Peyer's patch (tissue), 4 donors: ENCODE results near the gene CETP. TPM values are rescaled to one million over a fixed set of nuclear protein-coding genes. Genes with fewer than 3 reads are reported as not detected.

Experiments
- DNase-seq, 3 donors: peaks; one replicate each; pipeline ENCODE4 v3.0.0-alpha.2; 2017 to 2019
- H3K27ac ChIP-seq, 4 donors: fragments of 200-600 bp; sonication (generic); one replicate each; pipeline ENCODE4 v1.5.1; 2016 to 2019
- H3K27me3 ChIP-seq, 2 donors: fragments of 200-600 bp; sonication (generic); one replicate each; pipeline ENCODE4 v1.5.1; 2019
- H3K36me3 ChIP-seq, 3 donors: fragments of 200-600 bp; sonication (generic); one replicate each; pipeline ENCODE4 v1.5.1; 2016 to 2019
- H3K4me1 ChIP-seq, 4 donors: fragments of 200-600 bp; sonication (generic); one replicate each; pipeline ENCODE4 v1.5.1; 2016 to 2019
- H3K4me3 ChIP-seq, 4 donors: fragments of 200-600 bp; sonication (generic); 1 replicate in 3 of 4; 2 replicates in 1 of 4; pipeline ENCODE4 v1.5.1; 2016 to 2019; ENCODE audit warnings: mild to moderate bottlenecking in 1 of 4
- H3K9me3 ChIP-seq, 4 donors: fragments of 200-600 bp; sonication (generic); one replicate each; pipeline ENCODE4 v1.5.1; 2016 to 2019; ENCODE audit warnings: mild to moderate bottlenecking in 1 of 4
- CTCF ChIP-seq, 6 experiments: fragments of 450-650 bp in 4 of 6; fragments of 200-600 bp in 2 of 6; sonication (generic) in 1 of 6; IDR thresholded peaks; one replicate each; pipeline ENCODE4 v1.5.1; 2017 to 2019; ENCODE audit warnings: antibody characterized with exemption in 6 of 6, mild to moderate bottlenecking in 3 of 6, moderate library complexity in 1 of 6
- POLR2A ChIP-seq, 2 donors: fragments of 450-650 bp; IDR thresholded peaks; one replicate each; pipeline ENCODE4 v1.5.1; 2017; ENCODE audit warnings: antibody characterized with exemption in 2 of 2, mild to moderate bottlenecking in 2 of 2, moderate library complexity in 2 of 2
- total RNA-seq, 4 donors: library from RNA; depleted of rRNA; stranded (reverse); fragments of >200 nt; gene quantifications; one replicate each; pipeline ENCODE4 v1.1.0, GENCODE V29; 2016

The CETP gene
- total RNA-seq, 4 donors from 2014 or later, result 2.5 TPM; not detected in 3

GRCh38 chr16:57008440-57008839, 46.7 kb downstream of the CETP start:
- Histone ChIP-seq H3K27me3 (no peaks in the 10 kb centered on the region), H3K36me3 (no peaks in the 10 kb centered on the region), H3K4me3 (no peak overlapping the region), H3K4me1 (peaks cover 0 to 23% (median 8%) of the 10 kb centered on the region in 4 donors), H3K9me3 (no peaks in the 10 kb centered on the region), H3K27ac (no peak overlapping the region)
- no peak for DNase-seq
- TF ChIP-seq POLR2A (IDR thresholded peaks at IDR 0.05), result no peak
- TF ChIP-seq CTCF (IDR thresholded peaks at IDR 0.05), result no peak

- no peaks in the 10 kb centered on the region for H3K27me3 ChIP-seq
- H3K36me3 ChIP-seq, result no peaks in the 10 kb centered on the region
- H3K9me3 ChIP-seq, result no peaks in the 10 kb centered on the region
- TF ChIP-seq POLR2A (IDR thresholded peaks at IDR 0.05) (no peak), CTCF (IDR thresholded peaks at IDR 0.05) (no peak)
- H3K27ac ChIP-seq, result peak overlapping the region in 1 of 4 donors; percentile 21
- no peak overlapping the region for H3K4me3 ChIP-seq
- peaks cover 2 to 13% (median 5%) of the 10 kb centered on the region in 4 donors for H3K4me1 ChIP-seq
- peak in 1 of 3 donors; percentile 30 for DNase-seq
Observed at GRCh38 chr16:57009643-57010170, 48.0 kb downstream of the CETP start.

GRCh38 chr16:57012353-57012752, 50.6 kb downstream of the CETP start:
- H3K4me1 ChIP-seq, result peaks cover 2 to 10% (median 5%) of the 10 kb centered on the region in 4 donors
- no peak overlapping the region for H3K27ac ChIP-seq
- no peak overlapping the region for H3K4me3 ChIP-seq
- no peaks in the 10 kb centered on the region for H3K9me3 ChIP-seq
- TF ChIP-seq CTCF (IDR thresholded peaks at IDR 0.05) (no peak), POLR2A (IDR thresholded peaks at IDR 0.05) (no peak)
- DNase-seq, result no peak
- no peaks in the 10 kb centered on the region for H3K27me3 ChIP-seq
- peaks cover 0 to 3% (median 0%) of the 10 kb centered on the region in 3 donors for H3K36me3 ChIP-seq

GRCh38 chr16:57013229-57013628, 51.5 kb downstream of the CETP start:
- peaks cover 2 to 10% (median 5%) of the 10 kb centered on the region in 4 donors for H3K4me1 ChIP-seq
- no peaks in the 10 kb centered on the region for H3K27me3 ChIP-seq
- peaks cover 0 to 10% (median 0%) of the 10 kb centered on the region in 3 donors for H3K36me3 ChIP-seq
- H3K4me3 ChIP-seq, result no peak overlapping the region
- DNase-seq, result no peak
- no peaks in the 10 kb centered on the region for H3K9me3 ChIP-seq
- peak overlapping the region in 3 of 4 donors; percentile 13 to 56 (median 15) for H3K27ac ChIP-seq
- TF ChIP-seq POLR2A (IDR thresholded peaks at IDR 0.05) (no peak), CTCF (IDR thresholded peaks at IDR 0.05) (no peak)

- DNase-seq, result peak in 1 of 3 donors; percentile 31
- no peaks in the 10 kb centered on the region for H3K27me3 ChIP-seq
- TF ChIP-seq POLR2A (IDR thresholded peaks at IDR 0.05), result no peak
- TF ChIP-seq CTCF (IDR thresholded peaks at IDR 0.05), result no peak
- peaks cover 2 to 10% (median 5%) of the 10 kb centered on the region in 4 donors for H3K4me1 ChIP-seq
- H3K27ac ChIP-seq, result peak overlapping the region; percentile 13 to 56 (median 40)
- H3K9me3 ChIP-seq, result no peaks in the 10 kb centered on the region
- peaks cover 0 to 17% (median 0%) of the 10 kb centered on the region in 3 donors for H3K36me3 ChIP-seq
- H3K4me3 ChIP-seq, result no peak overlapping the region
Observed at GRCh38 chr16:57013902-57014301, 52.2 kb downstream of the CETP start.
